DMS153 (cell line): Measurements from ENCODE around the gene SND1.

Experiments used
- DNase-seq: peaks from one replicate; lab custom pipeline; 2025; lab: John Stamatoyannopoulos, UW

SND1 gene

DNA sequence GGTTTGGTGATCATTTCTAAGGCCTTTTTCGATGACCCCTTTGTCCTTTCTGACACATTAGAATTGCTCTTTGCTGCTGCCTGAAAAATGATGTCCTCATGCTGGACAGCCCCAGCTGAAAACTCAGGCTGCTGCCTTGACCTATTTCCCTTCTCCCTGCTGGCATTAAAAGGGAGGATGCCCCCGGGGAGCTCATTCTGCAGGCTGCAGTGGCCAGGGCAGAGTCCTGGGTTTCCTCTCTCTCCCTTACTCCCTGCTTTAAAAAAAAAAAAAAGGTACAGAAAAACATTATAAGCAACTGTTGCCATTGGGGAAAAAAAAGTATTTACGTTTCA is 343.9 kb downstream of the SND1 start:
- DNase-seq, result no peak

GRCh38 chr7:127996253-127997071 is 344.5 kb downstream of the SND1 start:
- DNase-seq, result no peak

DNA sequence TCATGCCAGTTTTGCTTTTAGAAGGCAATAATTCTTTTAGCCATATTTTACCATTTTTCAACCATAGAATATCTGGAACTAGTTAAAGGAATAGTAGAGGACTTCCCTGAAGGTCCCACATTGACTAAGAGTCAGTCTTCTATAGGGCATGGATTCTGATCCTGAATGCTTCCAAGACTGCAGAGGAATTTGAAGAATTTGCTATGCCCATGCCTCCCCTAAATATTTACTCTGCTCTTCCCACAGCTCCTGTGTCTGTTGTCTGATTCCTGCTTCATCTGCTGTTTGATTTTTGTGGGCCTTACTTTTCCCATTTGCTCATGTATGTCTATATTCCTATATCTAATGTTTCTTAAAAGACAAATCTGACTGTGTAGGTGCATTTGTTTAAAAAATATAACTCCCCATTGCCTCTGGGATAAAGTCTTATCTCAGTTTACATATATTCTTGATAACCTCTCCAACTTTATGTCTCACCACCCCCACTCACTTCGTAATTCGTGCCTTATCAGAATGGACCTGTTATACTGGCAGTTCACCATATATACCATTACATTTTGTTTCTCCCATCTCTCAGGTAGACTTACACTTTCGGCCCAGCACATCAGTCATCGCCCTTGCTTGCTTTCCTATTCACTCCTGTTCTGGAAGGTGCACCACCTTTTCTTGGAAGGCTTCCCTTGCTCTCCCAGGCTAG is 345.4 kb downstream of the SND1 start:
- no peak for DNase-seq

GRCh38 chr7:127998671-127999070 is 346.7 kb downstream of the SND1 start:
- no peak for DNase-seq

DNA sequence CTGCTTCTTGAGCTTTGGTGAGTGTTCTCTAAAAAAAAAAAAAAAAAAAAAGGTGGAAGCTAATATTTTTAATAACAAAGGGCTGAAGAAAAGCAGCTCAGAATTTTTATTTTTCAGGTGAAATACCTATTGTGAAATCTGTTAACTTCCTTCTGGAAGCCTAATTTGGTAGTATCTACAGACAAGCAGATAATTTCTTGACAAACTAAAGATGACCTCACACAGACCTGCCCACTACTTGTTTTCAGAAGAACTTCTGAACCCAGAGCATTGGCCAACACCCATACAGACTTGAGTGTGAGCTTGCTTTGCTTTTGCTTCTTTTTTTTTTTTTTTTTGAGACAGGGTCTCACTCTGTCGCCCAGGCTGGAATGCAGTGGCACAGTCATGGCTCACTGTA is 348.1 kb downstream of the SND1 start:
- no peak for DNase-seq

- no peak for DNase-seq
Measured at GRCh38 chr7:128000854-128001265, 348.9 kb downstream of the SND1 start.

DNA sequence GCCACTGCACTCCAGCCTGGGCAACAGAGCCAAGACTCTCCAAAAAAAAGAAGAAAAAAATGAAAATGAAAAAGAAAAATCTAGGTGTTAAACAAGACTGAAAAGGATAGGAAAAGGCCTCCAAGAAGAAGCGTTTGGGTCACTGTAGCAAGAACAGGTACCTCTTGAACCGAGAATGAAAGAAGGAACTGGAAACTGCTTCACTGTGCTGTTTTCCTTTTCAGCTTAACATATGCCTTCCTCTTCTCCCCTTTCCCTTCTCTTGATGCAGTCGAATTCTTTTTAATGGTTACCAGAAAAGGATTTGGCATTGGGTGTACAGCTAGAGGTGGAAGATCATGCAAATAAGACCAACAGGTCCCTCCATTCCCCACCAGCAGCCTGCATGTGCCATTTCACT is 351.2 kb downstream of the SND1 start:
- DNase-seq, result no peak

GRCh38 chr7:128003787-128004186 is 351.8 kb downstream of the SND1 start:
- DNase-seq, result no peak

DNA sequence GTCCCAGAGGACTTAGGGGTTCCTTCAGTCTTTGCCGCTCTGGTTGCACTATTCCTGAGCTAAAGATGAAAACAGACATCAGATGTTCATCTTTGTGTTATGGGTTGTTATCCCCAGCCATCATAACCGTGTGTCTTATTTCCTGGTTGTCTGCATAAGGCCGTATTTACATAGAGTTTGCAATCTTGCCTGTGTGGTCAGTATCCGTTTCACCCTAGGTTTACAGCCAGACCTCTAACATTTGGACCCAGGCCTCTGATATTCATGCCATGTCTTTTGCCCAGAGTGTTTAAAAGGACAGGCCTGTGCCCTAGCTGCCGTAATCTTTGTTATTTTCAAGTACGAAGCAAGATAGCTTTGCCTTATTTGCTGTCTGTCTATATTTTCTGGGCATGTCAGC is 352.6 kb downstream of the SND1 start:
- no peak for DNase-seq

DNA sequence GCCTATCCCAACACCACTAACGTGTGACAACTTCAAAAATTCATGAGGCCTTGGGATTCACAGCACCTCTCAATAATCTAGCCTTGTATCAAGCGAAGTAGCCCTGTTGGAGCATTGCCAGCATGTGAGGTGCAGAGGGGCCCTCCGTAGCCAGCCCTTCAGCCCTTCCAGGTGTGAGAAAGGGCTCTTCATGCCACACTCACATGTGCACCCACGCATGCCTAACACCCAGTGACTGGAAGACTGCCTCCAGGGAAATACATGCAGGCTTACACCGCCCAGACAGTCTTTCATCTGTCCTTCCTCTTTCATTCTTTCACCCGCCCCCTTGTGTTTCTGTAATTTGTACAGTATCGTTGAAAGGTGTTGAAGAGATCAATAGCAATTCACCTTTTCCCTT is 353.1 kb downstream of the SND1 start:
- DNase-seq, result no peak

GRCh38 chr7:128005759-128006159 is 353.8 kb downstream of the SND1 start:
- DNase-seq, result no peak

GRCh38 chr7:128006550-128007302 is 354.7 kb downstream of the SND1 start:
- DNase-seq, result no peak

- DNase-seq, result no peak
Measured at GRCh38 chr7:128007303-128007680, 355.3 kb downstream of the SND1 start.

GRCh38 chr7:128008141-128008540 is 356.1 kb downstream of the SND1 start:
- DNase-seq, result no peak

- no peak for DNase-seq
Measured at GRCh38 chr7:128008744-128009143, 356.8 kb downstream of the SND1 start.

- DNase-seq, result no peak
Measured at GRCh38 chr7:128010391-128011127, 358.6 kb downstream of the SND1 start.

- DNase-seq, result no peak
Measured at GRCh38 chr7:128011131-128011661, 359.2 kb downstream of the SND1 start.

DNA sequence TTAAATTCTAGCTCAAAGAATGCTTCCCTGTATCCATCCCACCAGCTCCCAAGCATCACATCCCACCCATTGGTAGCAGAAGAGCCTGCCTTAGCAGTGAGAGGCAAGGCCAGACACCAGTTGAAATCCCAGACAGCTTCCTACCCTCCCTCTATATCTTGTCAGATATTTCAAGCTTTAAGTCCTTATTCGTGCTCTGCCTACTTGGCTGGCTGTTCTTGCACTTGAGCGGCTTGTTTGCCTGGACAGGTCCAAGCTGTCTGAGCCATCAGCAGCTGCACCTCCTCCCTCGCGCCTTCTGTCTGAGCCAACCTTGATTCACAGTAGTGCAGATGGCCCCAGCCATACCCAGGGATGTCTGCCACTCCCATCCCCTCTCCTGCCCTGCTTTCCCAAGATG is 362.8 kb downstream of the SND1 start:
- no peak for DNase-seq

GRCh38 chr7:128017460-128017859 is 365.5 kb downstream of the SND1 start:
- no peak for DNase-seq

DNA sequence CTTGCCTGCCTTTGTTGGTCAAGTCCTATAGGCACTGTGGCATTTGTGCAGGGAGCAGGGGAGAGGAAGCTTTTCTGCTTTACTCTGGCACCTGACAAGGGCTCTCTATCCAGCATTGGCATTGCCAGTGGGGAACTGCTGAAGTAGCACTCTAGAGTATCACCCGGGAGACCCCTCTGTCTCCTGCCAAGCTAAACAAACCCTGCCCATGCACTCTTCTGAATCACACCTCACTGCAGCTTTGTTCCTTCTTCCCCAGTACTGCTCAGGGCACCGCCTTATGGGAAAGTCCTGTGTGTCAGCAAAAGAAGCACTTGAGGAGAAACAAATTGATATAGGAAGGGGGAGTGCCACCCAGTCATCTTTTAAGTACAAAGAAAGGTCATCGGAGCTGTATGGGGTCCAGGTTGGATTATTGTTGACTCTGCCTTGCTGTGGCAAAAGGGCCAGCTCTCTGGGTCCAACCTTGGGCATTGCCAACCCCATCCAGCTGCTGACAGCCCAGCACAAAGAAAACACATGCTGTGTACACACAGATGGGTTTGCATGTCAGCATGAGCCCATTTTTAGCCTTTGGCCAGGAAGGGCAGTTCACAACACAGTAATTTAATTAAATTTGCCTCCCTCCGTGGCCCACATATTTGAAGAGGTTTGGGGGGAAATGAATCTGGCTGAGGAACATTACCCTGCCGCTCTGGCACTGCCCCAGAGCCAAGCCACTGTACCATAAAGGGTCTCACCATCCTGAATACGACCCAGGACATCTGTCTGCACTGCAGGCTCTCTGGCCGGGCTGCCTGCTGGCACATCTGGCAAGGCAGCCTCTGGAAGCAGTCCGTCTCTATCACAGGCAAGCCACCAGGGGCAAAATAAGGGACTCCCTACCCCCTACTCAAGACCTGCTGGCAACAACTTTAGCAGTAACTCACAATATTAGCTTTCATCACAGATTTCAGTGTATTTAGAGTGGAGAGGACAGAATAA is 366.2 kb downstream of the SND1 start:
- peak; percentile 58 for DNase-seq

- DNase-seq, result no peak
Measured at GRCh38 chr7:128019288-128019687, 367.3 kb downstream of the SND1 start.
